ENCODE data around the gene NT5DC4.

Gene NT5DC4

GRCh38 chr2:112730791-112731190 is 10.0 kb downstream of the NT5DC4 start:
- DNase-seq (ENCODE audit: low spot score), result no peak
- no peak for TF ChIP-seq CTCF (IDR thresholded peaks at IDR 0.05; ENCODE audit: extremely low read depth, missing control alignments)

- DNase-seq (ENCODE audit: low spot score), result no peak
- no peak for TF ChIP-seq CTCF (IDR thresholded peaks at IDR 0.05; ENCODE audit: extremely low read depth, missing control alignments)
Measured at GRCh38 chr2:112731479-112731878, 10.7 kb downstream of the NT5DC4 start.

- no peak for DNase-seq (ENCODE audit: low spot score)
- no peak for TF ChIP-seq CTCF (IDR thresholded peaks at IDR 0.05; ENCODE audit: extremely low read depth, missing control alignments)
Measured at GRCh38 chr2:112733456-112733855, 12.6 kb downstream of the NT5DC4 start.

GRCh38 chr2:112733871-112734270 is 13.1 kb downstream of the NT5DC4 start:
- TF ChIP-seq CTCF (IDR thresholded peaks at IDR 0.05; ENCODE audit: extremely low read depth, missing control alignments), result no peak
- no peak for DNase-seq (ENCODE audit: low spot score)

GRCh38 chr2:112737542-112738232 is 16.9 kb downstream of the NT5DC4 start:
- no peak for TF ChIP-seq CTCF (IDR thresholded peaks at IDR 0.05; ENCODE audit: extremely low read depth, missing control alignments)

GRCh38 chr2:112740527-112740926 is 19.7 kb downstream of the NT5DC4 start:
- DNase-seq (ENCODE audit: low spot score), result no peak
- TF ChIP-seq CTCF (IDR thresholded peaks at IDR 0.05; ENCODE audit: extremely low read depth, missing control alignments), result no peak

More at GRCh38 chr2:112737542-112738232, 16.9 kb downstream of the NT5DC4 start:
- no peak for DNase-seq (ENCODE audit: low spot score)

- peak; percentile 97 for TF ChIP-seq CTCF (IDR thresholded peaks at IDR 0.05; ENCODE audit: extremely low read depth, missing control alignments)
- peak; percentile 72 for DNase-seq (ENCODE audit: low spot score)
Measured at GRCh38 chr2:112749755-112750559, 29.1 kb downstream of the NT5DC4 start.
